GM21447 (cell line): Measurements from ENCODE around the gene TBC1D9B.
"Not testable (repeated sequence)": the region's sequence is repeated elsewhere in the genome, so short reads cannot be mapped to it uniquely, and the experiment has no call there.

ENCODE experiments used
- ATAC-seq: cut with Tn5 transposase; IDR thresholded peaks from one replicate; pipeline ENCODE4 v1.9.1; 2021; ENCODE audit not compliant: unreplicated experiment

Gene TBC1D9B

GRCh38 chr5:179840321-179840720, 67.4 kb downstream of the TBC1D9B start:
- ATAC-seq: no peak

DNA sequence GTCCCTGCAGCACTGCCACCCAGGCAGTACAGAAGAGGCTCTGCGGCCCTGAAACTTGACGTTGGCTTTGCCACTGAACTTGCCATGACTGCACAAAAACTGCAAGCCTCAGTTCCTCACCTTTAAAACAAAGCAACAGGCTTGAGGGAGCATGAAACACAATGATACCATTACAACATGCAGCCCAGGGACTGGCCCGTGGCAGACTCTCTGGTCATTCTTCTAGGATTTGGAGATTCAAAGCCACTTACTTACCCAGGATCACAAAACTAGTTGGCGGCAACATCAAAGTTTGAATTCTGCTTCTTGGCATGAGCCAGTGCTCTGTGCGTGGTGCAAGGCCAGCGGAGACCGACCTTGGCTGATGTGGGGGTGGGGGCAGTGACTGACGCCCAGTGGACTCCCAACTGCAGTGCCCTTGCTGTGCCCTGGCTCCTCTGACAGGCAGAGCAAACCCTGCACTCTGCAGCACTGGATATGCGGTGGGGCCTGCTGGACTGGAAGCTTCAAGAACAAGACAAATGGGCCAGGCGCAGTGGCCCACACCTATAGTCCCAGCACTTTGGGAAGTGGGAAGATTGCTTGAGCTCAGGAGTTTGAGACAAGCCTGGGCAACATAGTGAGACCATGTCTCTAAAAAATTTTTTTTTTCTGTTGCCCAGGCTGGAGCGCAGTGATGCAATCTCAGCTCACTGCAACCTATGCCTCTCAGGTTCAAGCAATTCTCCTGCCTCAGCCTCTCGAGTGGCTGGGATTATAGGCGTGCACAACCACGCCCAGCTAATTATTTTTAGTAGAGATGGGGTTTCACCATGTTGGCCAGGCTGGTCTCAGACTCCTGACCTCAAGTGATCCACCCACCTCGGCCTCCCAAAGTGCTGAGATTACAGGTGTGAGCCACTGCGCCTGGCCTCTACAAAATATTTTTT, 68.1 kb downstream of the TBC1D9B start:
- no peak for ATAC-seq

GRCh38 chr5:179837076-179838011, 70.4 kb downstream of the TBC1D9B start:
- ATAC-seq: no peak

- peak; percentile 67 for ATAC-seq
These were observed 71.3 kb downstream of the TBC1D9B start for GRCh38 chr5:179836225-179837019.

GRCh38 chr5:179834871-179835270, 72.8 kb downstream of the TBC1D9B start:
- ATAC-seq: not testable (repeated sequence)

GRCh38 chr5:179834120-179834519, 73.6 kb downstream of the TBC1D9B start:
- no peak for ATAC-seq

GRCh38 chr5:179833709-179834070, 74.0 kb downstream of the TBC1D9B start:
- ATAC-seq: no peak

DNA sequence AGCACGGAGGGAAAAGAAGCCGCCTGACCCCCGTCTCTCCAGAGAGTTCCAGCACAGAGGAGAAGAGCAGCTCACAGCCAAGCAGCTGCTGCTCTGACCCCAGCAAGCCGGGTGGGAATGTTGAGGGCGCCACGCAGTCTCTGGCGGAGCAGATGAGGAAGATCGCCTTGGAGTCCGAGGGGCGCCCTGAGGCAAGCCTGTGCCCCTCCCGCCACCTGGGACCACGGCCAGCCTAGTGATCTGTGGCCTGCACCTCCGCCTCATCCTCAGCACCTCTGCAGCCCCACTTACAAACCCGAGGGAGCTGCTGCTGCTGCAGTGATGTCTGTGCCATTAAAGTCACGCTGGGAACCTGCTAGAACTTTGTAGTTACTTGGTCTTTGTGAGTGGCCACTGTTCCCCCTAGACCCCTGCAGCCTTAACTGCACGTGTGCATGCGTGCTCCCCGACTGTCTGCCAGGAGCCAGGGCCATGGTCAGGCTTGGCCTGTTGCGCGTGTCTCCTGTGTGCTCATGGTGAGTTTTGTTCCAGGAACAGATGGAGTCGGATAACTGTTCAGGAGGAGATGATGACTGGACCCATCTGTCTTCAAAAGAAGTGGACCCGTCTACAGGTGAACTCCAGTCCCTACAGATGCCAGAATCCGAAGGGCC, 74.5 kb downstream of the TBC1D9B start:
- ATAC-seq: no peak

DNA sequence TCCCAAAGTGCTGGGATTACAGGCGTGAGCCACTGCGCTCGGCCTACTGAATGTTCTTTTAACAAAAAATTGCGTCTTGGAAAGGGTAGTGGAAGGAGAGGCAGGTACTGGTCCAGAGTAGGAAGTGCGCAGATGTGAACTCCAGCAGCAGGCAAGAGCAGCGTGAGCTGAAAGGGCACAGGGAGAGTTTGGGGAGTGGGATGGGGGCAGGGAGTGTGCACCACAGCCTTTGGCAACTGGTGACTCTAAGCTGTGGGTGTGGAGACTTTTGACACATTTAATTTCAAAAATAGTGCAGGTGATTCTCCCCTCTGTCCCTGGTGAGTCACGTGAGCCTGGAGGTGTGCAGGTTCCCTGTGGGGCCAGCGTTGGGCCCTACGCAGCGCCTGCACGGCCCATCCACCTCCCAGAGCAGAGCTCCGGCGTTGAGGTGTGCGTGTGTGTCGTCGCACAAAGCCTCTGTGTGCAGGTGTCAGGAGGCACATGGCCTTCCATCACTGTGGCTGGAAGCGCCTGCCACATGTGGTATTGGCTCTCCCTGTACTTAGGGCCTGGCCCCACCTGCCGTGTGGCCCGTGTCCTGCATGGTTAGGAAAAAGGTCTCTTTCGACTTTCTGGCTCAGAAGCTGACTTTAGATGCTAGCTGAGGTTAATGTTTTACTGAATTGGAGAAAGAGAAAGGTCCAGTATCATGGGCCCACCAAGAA, 75.5 kb downstream of the TBC1D9B start:
- no peak for ATAC-seq

DNA sequence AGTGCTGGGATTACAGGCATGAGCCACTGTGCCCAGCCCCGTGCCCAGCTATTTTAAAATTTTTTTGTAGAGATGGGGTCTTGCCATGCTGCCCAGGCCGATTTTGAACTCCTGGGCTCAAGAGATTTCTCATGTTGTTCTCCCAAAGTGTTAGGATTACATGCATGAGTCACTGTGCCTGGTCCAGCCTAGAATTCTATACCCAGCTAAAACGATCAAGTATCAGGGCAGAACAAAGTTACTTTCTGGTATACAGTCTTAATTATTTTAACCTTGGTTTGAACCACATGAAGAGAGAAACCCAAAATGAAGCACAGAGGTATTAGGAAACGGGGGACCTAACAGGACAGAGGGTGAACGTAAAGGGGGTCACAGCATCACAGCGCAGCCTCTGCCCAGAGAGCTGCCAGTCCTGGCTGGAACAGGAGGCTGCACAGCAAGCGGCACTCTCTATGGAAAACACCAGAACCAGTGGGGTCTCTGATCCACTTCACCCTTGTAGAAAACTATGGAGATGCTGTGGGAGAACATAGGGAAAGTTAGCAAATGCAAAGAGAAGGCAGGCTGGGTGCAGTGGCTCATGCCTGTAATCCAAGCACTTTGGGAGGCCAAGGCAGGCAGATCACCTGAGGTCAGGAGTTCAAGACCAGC, 76.8 kb downstream of the TBC1D9B start:
- no peak for ATAC-seq

DNA sequence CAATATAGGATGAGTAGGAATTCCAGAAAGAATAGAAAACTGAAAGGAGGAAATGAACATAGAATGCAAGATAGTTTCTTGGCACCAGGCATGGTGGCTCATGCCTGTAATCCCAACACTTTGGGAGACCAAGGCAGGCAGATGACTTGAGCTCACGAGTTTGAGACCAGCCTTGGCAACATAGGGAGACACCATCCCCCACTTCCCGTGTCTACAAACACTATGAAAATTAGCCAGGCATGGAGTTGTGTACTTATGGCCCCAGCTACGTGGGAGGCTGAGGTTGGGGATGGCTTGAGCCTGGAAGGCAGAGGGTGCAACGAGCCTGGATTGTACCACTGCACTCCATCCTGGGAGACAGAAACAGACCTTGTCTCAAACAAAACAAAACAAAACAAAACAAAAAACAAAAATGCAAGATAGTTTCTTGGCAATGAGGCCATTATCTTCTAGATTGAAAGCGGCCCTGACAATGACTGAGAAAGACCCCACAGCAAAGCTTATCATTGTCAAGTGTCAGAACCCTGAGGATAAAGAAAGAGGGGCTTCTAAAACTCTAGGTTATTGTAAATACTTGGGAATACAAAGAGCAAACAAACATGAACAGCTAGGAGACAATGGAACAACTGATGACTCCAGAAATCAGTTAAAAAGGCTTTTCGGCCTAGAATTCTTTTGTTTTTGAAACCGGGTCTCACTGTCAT, 77.8 kb downstream of the TBC1D9B start:
- ATAC-seq: no peak

GRCh38 chr5:179828756-179829421, 78.8 kb downstream of the TBC1D9B start:
- ATAC-seq: no peak

- ATAC-seq: no peak
These were observed 80.0 kb downstream of the TBC1D9B start for GRCh38 chr5:179827680-179828079.

DNA sequence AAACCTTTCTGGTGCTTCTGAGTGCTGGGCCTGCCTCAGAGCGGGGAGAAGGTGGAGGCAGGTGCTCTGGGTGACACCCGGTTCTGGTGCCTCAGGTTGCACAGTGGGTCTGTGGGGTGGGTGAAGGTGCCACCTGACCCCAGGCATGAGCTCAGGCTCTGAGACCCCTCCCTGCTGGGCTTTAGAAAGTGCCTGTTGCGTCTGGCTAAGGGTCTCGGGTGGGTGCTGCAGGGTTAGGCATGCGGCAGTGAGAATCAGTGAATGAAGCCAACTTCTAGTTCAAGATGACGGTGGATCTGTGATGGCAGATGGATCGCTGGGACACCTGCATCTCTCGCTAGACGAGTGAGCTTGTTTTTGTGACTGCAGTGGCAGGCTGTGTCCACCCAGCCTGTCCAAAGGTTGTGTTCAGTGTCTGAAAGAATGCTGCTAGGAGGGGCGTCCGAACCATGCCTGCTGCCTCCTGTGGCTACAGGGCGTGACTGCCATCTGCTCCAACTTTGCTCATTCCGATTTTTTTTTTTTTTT, 82.0 kb downstream of the TBC1D9B start:
- ATAC-seq: no peak

GRCh38 chr5:179824745-179825112, 83.0 kb downstream of the TBC1D9B start:
- no peak for ATAC-seq

GRCh38 chr5:179823937-179824744, 83.6 kb downstream of the TBC1D9B start:
- ATAC-seq: no peak

DNA sequence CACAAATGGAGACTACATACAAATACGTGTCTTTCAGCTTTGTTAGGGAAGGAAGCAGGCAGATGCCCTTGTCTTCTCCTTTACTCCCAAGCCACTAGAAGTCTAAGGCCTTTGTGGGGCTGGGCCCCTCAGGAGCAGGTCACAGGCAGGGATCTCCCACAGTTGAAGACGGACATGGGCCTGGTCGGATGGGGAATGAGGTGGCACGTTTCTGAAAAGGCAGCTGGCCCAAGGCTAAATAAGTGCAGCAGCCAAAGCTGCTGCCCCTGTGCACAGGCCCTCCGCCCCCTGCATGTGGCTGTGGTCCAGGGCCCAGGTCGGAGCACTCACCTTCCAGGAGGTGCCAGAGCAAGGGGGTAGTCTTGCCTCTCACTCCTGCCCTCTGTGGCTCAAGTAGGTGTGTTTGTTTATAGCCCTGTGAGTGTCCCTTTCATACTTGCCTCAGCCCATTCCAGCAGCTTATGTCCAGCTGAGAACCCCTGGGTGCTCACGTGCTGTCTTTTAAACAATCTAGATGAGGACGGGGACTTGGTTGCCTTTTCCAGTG, 85.2 kb downstream of the TBC1D9B start:
- ATAC-seq: no peak
